ENCODE data around the gene ITPK1.
"Not testable (repeated sequence)": the region's sequence is repeated elsewhere in the genome, so short reads cannot be mapped to it uniquely, and the experiment has no call there.

ITPK1 gene

GRCh38 chr14:93115821-93116675, at the start of gene ITPK1:
Gene ITPK1, minus strand, starts transcription at chr14:93115925. Its CDS starts 762 bp downstream, at chr14:93115163.
- DNase-seq = peak; percentile 57 to 58

DNA sequence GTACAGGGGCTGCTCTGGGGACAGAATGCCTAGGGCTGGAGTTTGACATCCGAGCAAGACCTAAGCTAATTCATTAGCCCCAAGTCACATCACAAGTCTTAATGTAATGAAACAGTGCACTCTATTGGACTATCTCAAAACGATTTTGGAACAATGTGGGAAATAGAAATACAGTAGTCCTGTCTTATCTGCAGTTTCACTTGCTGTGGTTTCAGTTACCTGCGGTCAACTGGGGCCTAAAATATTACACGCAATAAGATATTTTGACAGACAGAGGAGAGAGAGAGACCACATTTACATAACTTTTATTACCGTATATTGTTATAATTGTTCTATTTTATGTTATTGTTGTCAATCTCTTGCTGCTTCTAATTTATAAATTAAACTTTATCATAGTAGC, 47.8 kb upstream of the ITPK1 start:
- no peak for DNase-seq

- DNase-seq = no peak
These were observed 45.8 kb upstream of the ITPK1 start for GRCh38 chr14:93161411-93161940.

- DNase-seq = no peak
These were observed 44.7 kb upstream of the ITPK1 start for GRCh38 chr14:93160353-93160801.

DNA sequence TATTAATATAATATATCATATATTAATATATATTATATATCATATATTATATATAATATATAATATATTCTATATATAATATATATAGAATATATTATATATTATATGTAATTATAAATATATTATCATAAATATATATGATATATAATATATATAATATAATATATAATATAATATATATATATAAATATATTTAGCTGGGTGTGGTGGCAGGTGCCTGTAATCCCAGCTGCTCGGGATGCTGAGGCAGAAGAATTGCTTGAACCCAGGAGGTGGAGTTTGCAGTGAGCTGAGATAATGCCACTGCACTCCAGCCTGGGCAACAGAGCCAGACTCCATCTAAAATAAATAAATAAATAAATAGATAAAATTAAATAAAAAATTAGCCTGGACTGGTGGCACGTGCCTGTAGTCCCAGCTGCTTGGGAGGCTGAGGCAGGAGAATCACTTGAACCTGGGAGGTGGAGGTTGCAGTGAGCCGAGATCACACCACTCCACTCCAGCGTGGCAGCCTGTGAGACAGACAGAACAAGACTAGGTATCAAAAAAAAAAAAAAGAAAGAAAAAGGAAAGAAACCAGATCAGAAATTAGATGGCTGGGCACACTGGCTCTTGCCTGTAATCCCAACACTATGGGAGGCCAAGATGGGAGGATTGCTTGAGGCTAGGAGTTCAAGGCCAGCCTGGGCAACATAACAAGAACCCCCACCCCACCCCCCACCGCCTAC, 44.1 kb upstream of the ITPK1 start:
- not testable (repeated sequence) for DNase-seq

DNA sequence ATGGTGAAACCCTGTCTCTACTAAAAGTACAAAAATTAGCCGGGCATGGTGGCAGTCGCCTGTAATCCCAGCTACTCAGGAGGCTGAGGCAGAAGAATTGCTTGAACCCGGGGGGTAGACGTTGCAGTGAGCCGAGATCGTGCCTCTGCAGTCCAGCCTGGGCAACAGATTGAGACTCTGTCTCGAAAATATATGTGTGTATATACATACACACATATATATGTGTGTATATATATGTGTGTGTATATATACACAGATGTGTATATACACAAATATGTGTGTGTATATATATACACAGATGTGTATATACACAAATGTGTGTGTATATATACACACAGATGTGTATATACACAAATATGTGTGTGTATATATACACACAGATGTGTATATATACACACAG, 42.6 kb upstream of the ITPK1 start:
- not testable (repeated sequence) for DNase-seq

GRCh38 chr14:93156693-93157369, 41.1 kb upstream of the ITPK1 start:
- DNase-seq = no peak

DNA sequence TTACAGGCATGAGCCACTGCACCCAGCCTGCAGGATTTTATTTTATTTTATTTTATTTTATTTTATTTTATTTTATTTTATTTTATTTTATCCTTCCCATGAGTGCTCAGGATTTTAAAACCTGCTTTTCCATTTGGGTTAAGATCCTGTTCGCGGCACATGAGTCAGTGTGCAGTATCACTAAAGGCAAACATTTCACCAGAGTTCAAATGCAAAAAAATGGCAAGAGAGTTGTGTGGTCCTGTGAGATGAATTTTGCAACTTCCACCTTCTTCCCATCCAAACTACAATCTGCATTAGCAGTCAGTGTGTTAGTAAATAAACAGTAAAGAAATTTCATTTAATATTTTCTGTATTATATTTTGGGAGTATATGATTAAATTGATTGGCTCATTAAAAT, 39.9 kb upstream of the ITPK1 start:
- DNase-seq = no peak

DNA sequence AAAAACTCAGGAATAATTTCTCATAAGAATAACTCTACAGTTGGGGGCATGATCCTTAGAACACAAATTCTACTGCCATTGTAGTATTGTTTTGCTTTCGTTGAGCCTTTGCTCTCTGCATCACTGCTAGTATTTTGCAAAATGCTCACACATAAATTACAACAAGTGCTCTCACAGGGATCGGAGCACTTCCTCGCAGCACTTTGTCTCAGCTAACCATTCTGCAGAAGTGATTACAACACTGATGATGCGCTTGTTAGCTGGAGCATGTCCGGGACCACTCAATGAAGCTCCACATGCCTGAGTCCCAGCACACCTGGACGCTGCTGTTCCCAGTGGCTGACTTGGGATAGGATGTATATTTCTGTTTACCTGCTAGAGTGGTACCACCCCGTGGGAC, 37.4 kb upstream of the ITPK1 start:
- no peak for DNase-seq

- DNase-seq = peak in 1 of 2 donors; percentile 17
These were observed 34.8 kb upstream of the ITPK1 start for GRCh38 chr14:93150227-93151208.

GRCh38 chr14:93148979-93149378, 33.3 kb upstream of the ITPK1 start:
- DNase-seq = no peak

DNA sequence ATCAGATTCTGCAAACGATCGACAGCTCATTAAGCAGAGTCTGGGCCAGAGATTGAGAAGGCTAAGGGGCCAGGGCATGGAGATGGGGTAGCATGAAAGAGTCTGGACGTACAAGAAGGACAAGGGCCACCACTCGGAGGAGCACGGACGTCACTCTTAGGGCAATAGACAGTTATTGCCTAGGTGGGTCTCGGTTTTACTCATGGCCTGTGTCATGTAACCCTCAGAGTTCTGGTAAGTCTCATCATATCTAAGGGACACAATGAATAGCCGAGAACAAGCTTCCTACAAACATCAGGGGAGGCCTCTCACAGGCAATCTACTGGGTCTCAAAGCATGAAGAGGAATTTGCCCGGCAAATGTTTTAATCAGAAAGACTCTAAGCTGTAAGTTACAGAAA, 30.4 kb upstream of the ITPK1 start:
- no peak for DNase-seq

GRCh38 chr14:93142854-93143652, 27.3 kb upstream of the ITPK1 start:
- no peak for DNase-seq

- no peak for DNase-seq
These were observed 22.1 kb upstream of the ITPK1 start for GRCh38 chr14:93137864-93138263.

- not testable (repeated sequence) for DNase-seq
These were observed 20.8 kb upstream of the ITPK1 start for GRCh38 chr14:93136508-93136907.

GRCh38 chr14:93136009-93136408, 20.3 kb upstream of the ITPK1 start:
- no peak for DNase-seq

DNA sequence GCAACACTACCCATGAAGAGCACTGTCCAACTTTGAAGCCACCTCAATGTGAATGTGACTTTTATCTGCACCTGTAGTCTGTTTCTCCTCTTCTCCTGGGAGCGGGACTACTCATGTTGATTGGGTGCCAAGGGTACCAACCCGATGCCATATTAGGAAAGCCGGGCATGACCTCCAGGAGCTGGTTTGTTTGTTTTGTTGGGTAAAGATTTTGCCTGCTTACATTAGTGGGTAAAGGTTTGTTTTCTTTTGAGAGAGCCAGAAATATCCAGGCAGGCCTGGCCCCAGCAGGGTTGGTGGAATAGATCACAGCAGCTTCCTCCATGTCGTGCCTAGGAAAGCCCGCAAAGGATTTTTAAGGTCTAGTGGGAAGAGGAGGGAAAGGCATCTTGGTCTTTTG, 19.7 kb upstream of the ITPK1 start:
- no peak for DNase-seq

GRCh38 chr14:93133464-93133863, 17.7 kb upstream of the ITPK1 start:
- peak in 1 of 2 donors; percentile 19 for DNase-seq

DNA sequence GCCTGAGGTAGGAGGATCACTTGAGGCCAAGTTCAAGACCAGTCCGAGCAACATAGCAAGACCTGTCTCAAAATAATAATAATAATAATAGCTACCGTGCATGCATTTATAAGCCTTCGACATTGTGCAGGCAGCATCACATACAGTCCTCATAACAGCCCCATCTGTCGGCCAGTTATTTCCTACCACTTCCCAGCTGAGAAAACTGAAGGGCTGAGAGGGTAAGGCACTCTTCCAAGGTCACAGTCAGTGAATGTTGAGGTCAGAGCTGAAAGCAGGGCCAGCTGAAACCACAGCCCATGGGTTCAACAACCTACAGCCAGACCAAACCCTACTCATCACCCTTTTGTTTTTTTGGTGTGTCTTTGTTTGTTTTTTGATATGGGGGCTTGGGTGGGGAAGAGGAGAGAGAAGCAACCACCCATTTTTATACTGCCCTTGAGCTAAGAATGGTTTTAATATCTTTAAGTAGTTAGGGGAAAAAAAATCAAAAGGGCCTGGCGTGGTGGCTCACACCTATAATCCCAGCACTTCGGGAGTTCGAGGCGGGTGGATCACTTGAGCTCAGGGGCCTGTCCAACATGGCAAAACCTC, 16.8 kb upstream of the ITPK1 start:
- peak; percentile 34 to 44 for DNase-seq

DNA sequence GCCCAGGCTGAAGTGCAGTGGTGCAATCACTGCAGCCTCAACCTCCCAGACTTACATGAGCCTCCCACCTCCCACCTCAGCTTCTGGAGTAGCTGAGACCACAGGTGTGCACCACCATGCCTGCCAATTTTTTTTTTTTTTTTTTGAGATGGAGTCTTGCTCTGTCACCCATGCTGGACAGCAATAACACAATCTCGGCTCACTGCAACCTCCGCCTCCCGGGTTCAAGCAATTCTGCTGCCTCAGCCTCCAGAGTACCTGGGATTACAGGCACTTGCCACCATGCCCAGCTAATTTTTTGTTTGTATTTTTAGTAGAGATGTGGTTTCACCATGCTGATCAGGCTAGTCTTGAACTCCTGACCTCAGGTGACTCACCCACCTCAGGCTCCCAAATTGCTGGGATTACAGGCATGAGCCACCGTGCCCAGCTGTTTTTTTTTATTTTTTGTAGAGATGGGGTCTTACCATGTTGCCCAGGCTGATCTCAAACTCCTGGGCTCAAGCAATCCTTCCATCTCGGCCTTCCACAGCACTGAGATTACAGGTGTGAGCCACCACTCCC, 15.6 kb upstream of the ITPK1 start:
- not testable (repeated sequence) for DNase-seq

Data from CD4-positive, alpha-beta T cell treated with Interleukin-1 beta for 1 hour (primary cell).